Stimulated activated naive CD8-positive, alpha-beta T cell treated with anti-CD3 and anti-CD28 coated beads, Interleukin-15, Interleukin-2, amounts not matched to agents 100 U/mL and 50 U/mL, for 24 hours (primary cell): ENCODE data around the gene DCTN2.
"Not testable (repeated sequence)": the region's sequence is repeated elsewhere in the genome, so short reads cannot be mapped to it uniquely, and the experiment has no call there.

Experiments
- ATAC-seq: fragments of 150-1000 bp; cut with Tn5 transposase; one replicate; pipeline ENCODE4 v1.10.0; 2021
- DNase-seq: peaks from one replicate; pipeline ENCODE4 v3.0.0; 2021

Gene DCTN2

GRCh38 chr12:57515408-57515933 is 31.5 kb downstream of the DCTN2 start:
- no peak for ATAC-seq
- DNase-seq, result no peak

- DNase-seq, result no peak
- ATAC-seq, result no peak
Measured at GRCh38 chr12:57514720-57515407, 32.1 kb downstream of the DCTN2 start.

GRCh38 chr12:57514246-57514645 is 32.7 kb downstream of the DCTN2 start:
- not testable (repeated sequence) for ATAC-seq, DNase-seq

GRCh38 chr12:57513677-57514076 is 33.3 kb downstream of the DCTN2 start:
- not testable (repeated sequence) for ATAC-seq, DNase-seq

- ATAC-seq (no peak), DNase-seq (no peak)
Measured at GRCh38 chr12:57513266-57513665, 33.7 kb downstream of the DCTN2 start.

GRCh38 chr12:57512665-57513064 is 34.3 kb downstream of the DCTN2 start:
- DNase-seq (no peak), ATAC-seq (no peak)

- DNase-seq (no peak), ATAC-seq (no peak)
Measured at GRCh38 chr12:57511588-57512325, 35.2 kb downstream of the DCTN2 start.

- no peak for DNase-seq
- no peak for ATAC-seq
Measured at GRCh38 chr12:57511161-57511560, 35.8 kb downstream of the DCTN2 start.

- not testable (repeated sequence) for ATAC-seq, DNase-seq
Measured at GRCh38 chr12:57507796-57508195, 39.2 kb downstream of the DCTN2 start.

- not testable (repeated sequence) for DNase-seq, ATAC-seq
Measured at GRCh38 chr12:57506541-57506940, 40.5 kb downstream of the DCTN2 start.

GRCh38 chr12:57502311-57502969 is 44.6 kb downstream of the DCTN2 start:
- not testable (repeated sequence) for ATAC-seq

GRCh38 chr12:57500213-57500612 is 46.8 kb downstream of the DCTN2 start:
- no peak for ATAC-seq
- DNase-seq, result no peak

More at GRCh38 chr12:57502311-57502969, 44.6 kb downstream of the DCTN2 start:
- DNase-seq, result not testable (repeated sequence)

GRCh38 chr12:57498571-57498970 is 48.4 kb downstream of the DCTN2 start:
- DNase-seq, result no peak
- no peak for ATAC-seq

- DNase-seq, result no peak
- ATAC-seq, result no peak
Measured at GRCh38 chr12:57498132-57498502, 48.9 kb downstream of the DCTN2 start.

GRCh38 chr12:57497223-57498131 is 49.5 kb downstream of the DCTN2 start:
- ATAC-seq, result no peak

GRCh38 chr12:57496822-57497221 is 50.2 kb downstream of the DCTN2 start:
- ATAC-seq (no peak), DNase-seq (no peak)

More at GRCh38 chr12:57497223-57498131, 49.5 kb downstream of the DCTN2 start:
- no peak for DNase-seq

- not testable (repeated sequence) for DNase-seq, ATAC-seq
Measured at GRCh38 chr12:57495051-57495701, 51.8 kb downstream of the DCTN2 start.

GRCh38 chr12:57491393-57492280 is 55.4 kb downstream of the DCTN2 start:
- ATAC-seq (no peak), DNase-seq (no peak)

GRCh38 chr12:57490126-57490525 is 56.9 kb downstream of the DCTN2 start:
- DNase-seq (no peak), ATAC-seq (no peak)

- ATAC-seq, result no peak
Measured at GRCh38 chr12:57489157-57489641, 57.8 kb downstream of the DCTN2 start.

More at GRCh38 chr12:57489157-57489641, 57.8 kb downstream of the DCTN2 start:
- no peak for DNase-seq
